Activated T-helper 2 cell treated with anti-CD3 and anti-CD28 coated beads, Interferon-gamma antibody, Interleukin-2, Interleukin-4, amounts not matched to agents 10 μg/mL and 5 μg/mL and 100 μg/mL, durations not matched to agents 14 hours and 24 hours and 36 hours (primary cell): ENCODE measurements around the gene PSMC4. TPM values are rescaled to one million over a fixed set of nuclear protein-coding genes. Genes with fewer than 3 reads are reported as not detected.

Experiments
- DNase-seq: peaks from one replicate; pipeline ENCODE4 v3.0.0; 2021; ENCODE audit warnings: low spot score
- H3K27ac Mint-ChIP-seq: one replicate; pipeline ENCODE4 v1.8.0; 2021; ENCODE audit warnings: mixed read lengths
- H3K27me3 Mint-ChIP-seq: one replicate; pipeline ENCODE4 v1.8.0; 2021; ENCODE audit warnings: low read depth, mixed read lengths
- H3K36me3 Mint-ChIP-seq: one replicate; pipeline ENCODE4 v1.8.0; 2021; ENCODE audit warnings: low read depth, mixed read lengths
- H3K4me1 Mint-ChIP-seq: one replicate; pipeline ENCODE4 v1.8.0; 2021; ENCODE audit warnings: low read depth, mixed read lengths
- H3K4me3 Mint-ChIP-seq: one replicate; pipeline ENCODE4 v1.8.0; 2021; ENCODE audit warnings: low read depth, mild to moderate bottlenecking, moderate library complexity, mixed read lengths
- H3K9me3 Mint-ChIP-seq: one replicate; pipeline ENCODE4 v1.8.0; 2021; ENCODE audit warnings: mixed read lengths
- intact Hi-C: fragments of 100-400 bp; cut with micrococcal nuclease; formaldehyde crosslinking; loops from one replicate; pipeline ENCODE4 v1.15.1; 2023
- total RNA-seq: library from RNA; stranded (reverse); gene quantifications from 2 replicates; pipeline ENCODE4 v1.2.3, GENCODE V29; 2022

The PSMC4 gene
- total RNA-seq, 1 donor from 2014 or later: 174 TPM

DNA sequence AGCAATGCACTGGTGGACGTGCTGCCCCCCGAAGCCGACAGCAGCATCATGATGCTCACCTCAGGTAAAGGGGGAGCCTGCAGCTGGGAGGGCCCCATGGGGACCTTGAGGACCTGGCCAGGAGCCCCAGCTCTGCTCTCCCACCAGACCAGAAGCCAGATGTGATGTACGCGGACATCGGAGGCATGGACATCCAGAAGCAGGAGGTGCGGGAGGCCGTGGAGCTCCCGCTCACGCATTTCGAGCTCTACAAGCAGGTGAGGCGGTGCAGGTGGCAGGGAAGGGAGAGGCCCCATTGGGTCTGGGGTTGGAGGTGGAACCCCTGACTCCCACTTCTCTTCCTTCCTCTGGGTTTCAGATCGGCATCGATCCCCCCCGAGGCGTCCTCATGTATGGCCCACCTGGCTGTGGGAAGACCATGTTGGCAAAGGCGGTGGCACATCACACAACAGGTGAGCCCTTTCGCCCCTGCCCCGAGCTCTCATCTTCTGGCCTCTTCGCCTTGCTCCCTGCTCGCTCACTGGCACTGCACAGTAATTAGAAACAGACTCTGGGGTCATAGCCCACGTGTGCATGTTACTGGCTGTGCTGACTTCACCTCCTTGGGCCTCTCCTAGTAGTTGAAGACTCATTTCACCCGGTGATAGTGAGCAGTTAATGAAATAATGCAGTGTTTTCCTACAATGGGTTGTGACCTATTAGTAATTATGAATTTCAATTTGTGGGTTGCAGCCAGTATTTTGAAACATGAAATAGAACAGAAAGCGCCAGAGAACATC, 3.6 kb downstream of the PSMC4 start:
- DNase-seq: no peak
- intact Hi-C loops: loop anchor here (5.0 kb wide), 1 partner anchor 142 kb away; the partner anchor contains the start of gene DYRK1B
- peaks cover 72% of the 10 kb centered on the region for H3K36me3 Mint-ChIP-seq
- H3K4me3 Mint-ChIP-seq: no peak overlapping the region
- no peak overlapping the region for H3K27ac Mint-ChIP-seq
- H3K4me1 Mint-ChIP-seq: peaks cover 25% of the 10 kb centered on the region
- no peaks in the 10 kb centered on the region for H3K27me3 Mint-ChIP-seq
- no peaks in the 10 kb centered on the region for H3K9me3 Mint-ChIP-seq

DNA sequence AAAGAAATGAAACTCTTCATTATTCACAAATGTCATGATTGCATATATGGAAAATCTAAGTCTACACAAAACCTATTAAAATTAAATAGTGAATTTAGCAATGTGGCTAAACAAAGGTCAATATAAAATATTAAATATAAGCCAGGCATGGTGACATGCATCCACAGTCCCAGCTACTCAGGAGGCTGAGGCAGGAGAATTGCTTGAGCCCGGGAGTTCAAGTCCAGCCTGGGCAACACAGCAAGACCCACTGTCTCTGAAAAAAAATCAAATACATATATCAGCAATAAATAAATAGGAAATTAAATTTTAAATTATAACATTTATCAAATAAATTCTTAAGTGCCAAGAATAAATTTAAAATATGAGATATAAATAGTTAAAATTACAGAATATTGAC, 11.9 kb downstream of the PSMC4 start:
- no peak overlapping the region for H3K27ac Mint-ChIP-seq
- H3K9me3 Mint-ChIP-seq: peaks cover 46% of the 10 kb centered on the region
- H3K4me1 Mint-ChIP-seq: peaks cover 3% of the 10 kb centered on the region
- H3K36me3 Mint-ChIP-seq: peaks cover 96% of the 10 kb centered on the region
- no peak for DNase-seq
- no peak overlapping the region for H3K4me3 Mint-ChIP-seq
- intact Hi-C loops: no loop called here
- no peaks in the 10 kb centered on the region for H3K27me3 Mint-ChIP-seq

DNA sequence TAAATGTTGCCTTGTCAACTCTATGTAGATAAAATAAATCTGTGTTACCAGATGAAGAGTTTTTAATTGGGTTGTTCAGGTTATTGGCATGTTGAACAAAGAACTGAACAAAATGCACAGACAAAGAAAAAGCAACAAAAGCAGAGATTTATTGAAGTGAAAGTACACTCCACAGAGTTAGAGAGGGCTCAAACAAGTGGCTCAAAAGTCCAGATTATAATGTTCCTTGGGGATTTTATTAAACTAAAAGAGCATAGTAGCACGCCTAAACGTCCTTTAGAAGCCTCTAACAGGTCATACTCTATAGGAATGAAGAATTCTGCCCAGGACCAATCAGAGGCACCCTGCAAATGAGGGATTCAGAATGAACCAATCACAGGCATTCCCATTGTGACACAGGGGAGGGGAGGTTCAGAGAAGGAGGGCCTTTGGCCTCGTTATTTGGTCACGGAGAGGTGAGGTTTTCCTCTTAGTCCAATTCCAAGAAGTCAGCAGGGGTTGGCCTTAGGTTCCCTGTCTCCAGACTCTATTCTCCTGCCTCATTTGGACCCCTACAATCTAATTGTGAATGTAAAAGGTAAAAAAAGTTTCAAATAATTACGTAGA, 12.8 kb downstream of the PSMC4 start:
- no peak overlapping the region for H3K27ac Mint-ChIP-seq
- H3K9me3 Mint-ChIP-seq: peaks cover 47% of the 10 kb centered on the region
- peaks cover 94% of the 10 kb centered on the region for H3K36me3 Mint-ChIP-seq
- H3K4me3 Mint-ChIP-seq: no peak overlapping the region
- no peak for DNase-seq
- no peaks in the 10 kb centered on the region for H3K27me3 Mint-ChIP-seq
- H3K4me1 Mint-ChIP-seq: peaks cover 3% of the 10 kb centered on the region
- intact Hi-C loops: no loop called here

DNA sequence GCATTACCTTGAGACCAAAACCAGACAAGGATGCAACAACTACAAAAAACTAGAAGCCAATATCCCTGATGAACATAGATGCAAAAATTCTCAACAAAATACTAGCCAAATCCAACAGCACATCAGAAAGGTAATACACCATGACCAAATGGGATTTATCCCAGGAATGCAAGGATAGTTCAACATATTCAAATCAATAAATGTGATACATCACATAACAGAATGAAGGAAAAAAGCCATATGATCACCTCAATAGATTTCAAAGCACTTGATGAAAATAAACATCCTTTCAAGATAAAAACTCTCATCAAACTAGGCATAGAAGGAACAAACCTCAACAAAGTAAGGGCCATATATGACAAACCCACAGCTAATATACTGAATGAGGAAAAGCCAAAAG, 15.7 kb downstream of the PSMC4 start:
- Mint-ChIP-seq H3K36me3 (peaks cover 85% of the 10 kb centered on the region), H3K4me1 (peaks cover 4% of the 10 kb centered on the region)

DNA sequence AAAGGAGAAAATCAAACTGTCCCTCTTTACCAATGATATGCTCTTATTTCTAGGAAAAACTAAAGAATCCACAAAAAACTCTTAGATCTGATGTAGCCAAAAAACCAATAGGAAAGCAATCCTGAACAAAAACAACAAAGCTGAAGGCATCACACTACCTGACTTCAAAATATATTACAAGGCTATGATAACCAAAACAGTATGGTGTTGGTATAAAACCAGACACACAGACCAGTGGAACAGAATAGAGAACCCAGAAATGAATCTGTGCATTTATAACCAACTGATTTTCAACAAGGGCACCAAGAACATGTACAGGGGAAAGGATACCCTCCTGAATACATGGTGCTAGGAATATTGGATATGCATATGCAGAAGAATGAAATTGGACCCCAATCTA, 16.2 kb downstream of the PSMC4 start:
- no peak overlapping the region for H3K4me3 Mint-ChIP-seq
- no peaks in the 10 kb centered on the region for H3K27me3 Mint-ChIP-seq
- no peak for DNase-seq
- intact Hi-C loops: no loop called here
- H3K9me3 Mint-ChIP-seq: peaks cover 49% of the 10 kb centered on the region
- no peak overlapping the region for H3K27ac Mint-ChIP-seq
- peaks cover 6% of the 10 kb centered on the region for H3K4me1 Mint-ChIP-seq
- peaks cover 82% of the 10 kb centered on the region for H3K36me3 Mint-ChIP-seq

More for the DNA sequence above, 15.7 kb downstream of the PSMC4 start:
- H3K9me3 Mint-ChIP-seq: peaks cover 49% of the 10 kb centered on the region
- intact Hi-C loops: no loop called here
- H3K27me3 Mint-ChIP-seq: no peaks in the 10 kb centered on the region
- no peak for DNase-seq
- no peak overlapping the region for H3K4me3 Mint-ChIP-seq
- no peak overlapping the region for H3K27ac Mint-ChIP-seq

DNA sequence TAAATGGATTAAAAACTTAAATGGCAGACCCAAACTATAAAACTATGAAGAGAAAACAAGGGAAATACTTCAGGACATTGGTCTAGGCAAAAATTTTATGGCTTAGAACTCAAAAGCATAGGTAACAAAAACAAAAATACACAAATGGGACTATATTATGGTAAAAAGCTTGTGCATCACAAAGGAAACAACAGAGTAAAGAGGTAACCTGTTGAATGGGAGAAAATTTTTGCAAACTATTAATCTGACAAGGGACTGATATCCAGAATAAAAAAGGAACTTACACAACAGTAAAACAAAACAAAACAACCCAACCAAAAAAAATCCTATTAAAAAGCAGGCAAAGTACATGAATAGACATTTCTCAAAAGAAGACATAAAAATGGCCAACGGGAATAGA, 16.6 kb downstream of the PSMC4 start:
- no peak overlapping the region for H3K27ac Mint-ChIP-seq
- intact Hi-C loops: no loop called here
- H3K36me3 Mint-ChIP-seq: peaks cover 82% of the 10 kb centered on the region
- H3K27me3 Mint-ChIP-seq: no peaks in the 10 kb centered on the region
- DNase-seq: no peak
- peaks cover 7% of the 10 kb centered on the region for H3K4me1 Mint-ChIP-seq
- H3K9me3 Mint-ChIP-seq: peaks cover 48% of the 10 kb centered on the region
- H3K4me3 Mint-ChIP-seq: no peak overlapping the region

DNA sequence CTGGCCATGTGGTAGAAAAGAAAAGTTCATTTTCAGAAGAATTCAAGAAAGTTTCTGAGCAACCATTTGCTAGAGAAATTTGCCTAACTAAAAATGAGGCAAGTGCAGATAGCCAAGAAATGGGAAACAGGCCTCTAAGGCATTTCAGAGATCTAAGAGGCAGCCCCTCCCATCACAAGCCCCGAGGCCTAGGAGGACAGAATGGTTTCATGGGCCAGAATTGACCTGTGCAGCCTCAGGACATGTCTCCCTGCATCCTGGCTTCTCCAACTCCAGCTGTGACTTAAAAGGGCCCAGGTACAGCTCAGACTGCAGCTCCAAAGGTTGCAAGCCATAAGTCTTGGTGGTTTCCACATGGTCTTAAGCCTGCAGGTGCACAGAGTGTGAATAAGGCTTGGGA, 22.6 kb downstream of the PSMC4 start:
- DNase-seq: no peak
- no peak overlapping the region for H3K27ac Mint-ChIP-seq
- intact Hi-C loops: no loop called here
- H3K36me3 Mint-ChIP-seq: peaks cover 66% of the 10 kb centered on the region
- H3K4me3 Mint-ChIP-seq: no peak overlapping the region
- no peaks in the 10 kb centered on the region for H3K27me3 Mint-ChIP-seq
- H3K4me1 Mint-ChIP-seq: peaks cover 33% of the 10 kb centered on the region
- peaks cover 24% of the 10 kb centered on the region for H3K9me3 Mint-ChIP-seq

DNA sequence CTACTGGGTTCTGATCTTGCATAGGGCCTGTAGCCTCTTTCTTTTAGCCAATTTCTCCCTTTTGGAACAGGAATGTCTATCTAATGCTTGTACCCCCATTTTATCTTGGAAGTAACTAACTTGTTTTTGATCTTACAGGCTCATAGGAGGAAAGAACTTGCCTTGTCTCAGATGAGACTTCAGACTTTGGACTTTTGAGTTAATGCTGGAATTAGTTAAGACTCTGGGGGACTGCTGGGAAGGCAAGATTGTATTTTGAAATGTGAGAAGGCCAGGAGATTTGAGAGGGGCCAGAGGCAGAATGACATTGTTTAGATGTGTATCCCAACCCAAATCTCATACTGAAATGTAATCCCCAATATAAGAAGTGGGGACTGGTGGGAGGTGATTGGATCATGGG, 23.4 kb downstream of the PSMC4 start:
- peaks cover 33% of the 10 kb centered on the region for H3K4me1 Mint-ChIP-seq
- peaks cover 21% of the 10 kb centered on the region for H3K9me3 Mint-ChIP-seq
- no peak overlapping the region for H3K4me3 Mint-ChIP-seq
- H3K36me3 Mint-ChIP-seq: peaks cover 63% of the 10 kb centered on the region
- no peaks in the 10 kb centered on the region for H3K27me3 Mint-ChIP-seq
- DNase-seq: no peak
- intact Hi-C loops: no loop called here
- no peak overlapping the region for H3K27ac Mint-ChIP-seq

DNA sequence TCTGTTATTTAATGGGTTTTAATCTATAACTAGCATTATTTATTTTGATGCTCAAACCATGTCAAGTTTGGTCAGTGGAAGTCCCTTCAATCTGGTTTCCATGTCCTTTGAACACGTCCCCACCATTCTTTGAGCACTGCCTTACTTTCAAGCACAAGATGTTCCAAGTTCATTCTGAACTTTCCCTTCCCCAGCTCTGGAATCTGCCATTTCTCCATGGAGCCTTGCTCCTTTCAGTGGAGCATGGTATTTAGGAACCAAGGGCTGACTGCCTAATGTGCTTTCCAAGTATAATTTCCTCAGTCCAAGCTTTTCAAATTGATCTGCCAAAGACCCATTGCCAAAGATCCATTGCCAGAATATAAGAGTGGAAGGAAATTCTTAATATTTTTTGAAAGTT, 24.8 kb downstream of the PSMC4 start:
- no peaks in the 10 kb centered on the region for H3K27me3 Mint-ChIP-seq
- H3K4me1 Mint-ChIP-seq: peaks cover 33% of the 10 kb centered on the region
- no peak for DNase-seq
- H3K36me3 Mint-ChIP-seq: peaks cover 51% of the 10 kb centered on the region
- peak overlapping the region; percentile 75 for H3K4me3 Mint-ChIP-seq
- no peak overlapping the region for H3K27ac Mint-ChIP-seq
- intact Hi-C loops: loop anchor here (1.0 to 5.0 kb wide), 2 partner anchors 24 to 62 kb away; partner anchors contain the start of genes PSMC4 and ZNF780B
- peaks cover 21% of the 10 kb centered on the region for H3K9me3 Mint-ChIP-seq

DNA sequence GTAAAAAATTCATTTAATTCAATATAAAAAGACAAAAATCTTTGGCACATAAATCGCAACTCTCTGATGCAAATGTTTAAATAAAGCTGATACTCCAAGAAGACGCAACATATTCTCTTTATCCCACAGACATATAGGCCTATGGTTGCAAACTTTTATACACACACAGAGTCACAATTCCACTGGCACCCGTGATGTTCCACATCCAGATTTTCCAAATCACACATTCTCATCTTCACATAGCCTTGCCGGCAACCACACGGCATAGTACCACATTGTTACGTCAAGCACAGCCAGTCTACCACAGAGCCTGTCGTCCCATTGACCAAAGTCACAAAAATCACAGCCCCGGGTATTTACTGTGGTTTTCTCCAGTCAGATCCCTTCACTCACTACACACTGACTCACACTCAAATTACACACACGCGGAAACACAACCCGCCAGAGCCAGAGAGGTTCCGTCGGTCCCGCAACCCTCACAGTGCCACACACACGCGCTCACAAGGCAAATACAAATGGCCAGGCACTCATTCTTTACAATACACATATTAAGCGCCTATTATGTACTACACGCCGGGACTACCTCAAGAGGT, 25.3 kb downstream of the PSMC4 start:
- peaks cover 21% of the 10 kb centered on the region for H3K9me3 Mint-ChIP-seq
- peaks cover 29% of the 10 kb centered on the region for H3K4me1 Mint-ChIP-seq
- no peak for DNase-seq
- H3K27ac Mint-ChIP-seq: peak overlapping the region; percentile 96
- peaks cover 47% of the 10 kb centered on the region for H3K36me3 Mint-ChIP-seq
- peak overlapping the region; percentile 98 for H3K4me3 Mint-ChIP-seq
- no peaks in the 10 kb centered on the region for H3K27me3 Mint-ChIP-seq
- intact Hi-C loops: loop anchor here (1.0 to 5.0 kb wide), 2 partner anchors 25 to 61 kb away; partner anchors contain the start of genes PSMC4 and ZNF780B

DNA sequence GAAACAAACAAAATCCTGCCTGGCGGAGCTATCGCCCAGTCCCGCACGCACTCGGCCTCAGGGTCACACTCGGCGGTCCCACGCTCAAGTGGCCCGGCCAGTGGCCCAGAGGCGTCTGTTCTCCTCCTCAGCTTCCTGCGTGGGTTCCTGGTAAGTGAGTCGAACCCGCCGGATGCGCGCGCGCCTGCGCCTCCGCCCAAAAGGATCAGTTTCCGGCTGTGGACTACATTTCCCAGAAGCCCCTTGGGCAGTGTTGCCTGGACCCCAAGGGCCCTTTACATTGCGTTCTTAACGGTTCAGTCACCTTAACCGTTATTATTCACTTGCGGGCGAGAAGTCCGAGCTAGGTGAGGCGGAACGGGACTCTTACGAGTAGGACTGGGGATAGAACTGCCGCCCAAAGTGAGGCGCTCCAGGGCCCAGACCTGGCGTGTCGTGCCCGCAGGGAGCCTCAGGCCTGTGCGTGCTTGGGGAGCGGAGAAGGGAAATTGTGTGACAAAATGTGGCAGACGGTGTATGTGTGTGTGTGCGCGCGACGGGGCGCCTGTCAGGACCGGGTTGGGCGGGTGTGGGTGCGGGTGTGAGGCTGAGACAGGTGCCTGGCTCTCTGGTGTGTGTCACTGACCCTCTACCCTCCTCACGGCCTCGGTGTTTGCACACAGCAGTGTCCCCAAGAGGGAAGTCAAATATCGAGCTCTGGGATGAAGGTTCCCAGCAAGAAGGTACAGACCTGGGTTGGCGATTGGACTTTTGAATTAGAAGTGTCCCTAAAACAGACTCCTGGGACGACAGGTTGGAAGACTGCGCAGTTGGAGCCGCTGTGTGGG, 26.1 kb downstream of the PSMC4 start, which contains the start of gene ZNF546:
Gene ZNF546 (plus strand): TSS at position 250 of the 827 bp plus-strand sequence. CDS start 1,267 bp downstream, outside the sequence.
- H3K27me3 Mint-ChIP-seq: no peaks in the 10 kb centered on the region
- H3K36me3 Mint-ChIP-seq: peaks cover 46% of the 10 kb centered on the region
- peak; percentile 89 for DNase-seq
- H3K9me3 Mint-ChIP-seq: peaks cover 21% of the 10 kb centered on the region
- H3K4me1 Mint-ChIP-seq: peaks cover 28% of the 10 kb centered on the region
- intact Hi-C loops: loop anchor here (1.0 to 5.0 kb wide), 3 partner anchors 26 to 93 kb away; partner anchors contain the start of genes PSMC4, ZNF780A and ZNF780B
- peak within 1 kb of the TSS; percentile 98 for H3K4me3 Mint-ChIP-seq
- peak within 1 kb of the TSS; percentile 96 for H3K27ac Mint-ChIP-seq

DNA sequence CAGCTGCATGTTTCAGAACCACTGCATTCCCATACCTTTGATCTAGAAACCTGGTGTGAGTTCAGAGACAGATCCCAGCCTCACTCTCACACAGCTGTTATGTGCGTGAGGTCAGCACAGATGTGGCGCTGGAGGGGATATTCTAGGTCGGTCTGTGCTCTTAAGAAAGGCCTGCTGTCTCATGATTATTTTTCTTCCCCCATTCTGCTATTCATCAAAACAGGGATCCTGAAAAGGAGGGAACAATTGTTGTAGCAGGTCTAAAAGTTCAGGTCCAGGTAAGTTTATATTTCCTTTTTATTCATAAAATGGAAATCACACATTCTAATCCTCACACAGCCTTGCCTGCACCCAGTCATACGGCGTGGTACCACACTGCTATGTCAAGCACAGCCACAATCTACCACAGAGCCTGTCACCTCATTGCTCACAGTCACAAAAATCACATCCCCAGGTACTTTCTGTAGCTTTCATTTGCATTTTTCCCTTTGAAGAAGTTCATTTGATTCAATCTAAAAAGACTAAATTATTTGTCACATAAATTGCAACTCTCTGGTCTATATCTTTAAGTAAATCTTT, 26.8 kb downstream of the PSMC4 start:
- H3K4me3 Mint-ChIP-seq: peak overlapping the region; percentile 98
- H3K36me3 Mint-ChIP-seq: peaks cover 39% of the 10 kb centered on the region
- H3K9me3 Mint-ChIP-seq: peaks cover 19% of the 10 kb centered on the region
- H3K27ac Mint-ChIP-seq: peak overlapping the region; percentile 96
- intact Hi-C loops: loop anchor here (1.0 to 5.0 kb wide), 2 partner anchors 60 to 93 kb away; partner anchors contain the start of genes ZNF780A and ZNF780B
- no peak for DNase-seq
- H3K27me3 Mint-ChIP-seq: no peaks in the 10 kb centered on the region
- peaks cover 25% of the 10 kb centered on the region for H3K4me1 Mint-ChIP-seq
